Bronchial epithelial cell (primary cell): ENCODE data around the gene BTBD8. TPM values are rescaled to one million over a fixed set of nuclear protein-coding genes. Genes with fewer than 3 reads are reported as not detected.
A peak's percentile ranks its signal among the peaks of the same experiment; 100 is the strongest.

Experiments used
- DNase-seq: peaks from one replicate; pipeline ENCODE4 v3.0.0-alpha.2; 2010; ENCODE audit warnings: low read depth
- FAIRE-seq: peaks from 2 replicates; lab custom pipeline; 2011; peaks lifted over from hg19 to GRCh38; lab: Jason Lieb, UNC
- H3K27me3 ChIP-seq: 2 replicates; pipeline ENCODE4 v1.5.1; 2011; ENCODE audit warnings: low read length; ENCODE audit not compliant: control insufficient read depth, insufficient read depth
- H3K36me3 ChIP-seq: 2 replicates; pipeline ENCODE4 v1.5.1; 2011; ENCODE audit warnings: low read length; ENCODE audit not compliant: control insufficient read depth, insufficient read depth
- H3K4me3 ChIP-seq: 2 replicates; pipeline ENCODE4 v1.5.1; 2011; ENCODE audit warnings: mild to moderate bottlenecking, low read depth, low read length, control low read depth
- CTCF ChIP-seq: IDR thresholded peaks from 2 replicates; pipeline ENCODE4 v1.5.1; 2011; ENCODE audit warnings: mild to moderate bottlenecking, moderate library complexity, low read length, control low read depth, inconsistent platforms; ENCODE audit not compliant: insufficient read depth, severe bottlenecking
- total RNA-seq: library from RNA; depleted of rRNA; stranded (reverse); fragments of >200 nt; gene quantifications from 2 replicates; pipeline ENCODE4 v1.2.1, GENCODE V29; 2014

Gene BTBD8
- total RNA-seq, result 2.6 and 4.1 TPM in 2 replicates

- H3K27me3 ChIP-seq, result no peaks in the 10 kb centered on the region
- FAIRE-seq (no peak), DNase-seq (peak; percentile 60)
- peak; percentile 5 for TF ChIP-seq CTCF
- H3K36me3 ChIP-seq, result no peaks in the 10 kb centered on the region
- peak within 1 kb of the TSS; percentile 85 for H3K4me3 ChIP-seq
These were observed at the start of gene BTBD8 for GRCh38 chr1:92080128-92080985. BTBD8 (plus strand) TSS chr1:92080345; CDS start chr1:92080572, 227 bp downstream.

- FAIRE-seq (no peak), DNase-seq (peak; percentile 82)
- no peak for TF ChIP-seq CTCF
- H3K4me3 ChIP-seq, result no peak overlapping the region
- no peaks in the 10 kb centered on the region for H3K27me3 ChIP-seq
- no peaks in the 10 kb centered on the region for H3K36me3 ChIP-seq
These were observed 49.5 kb upstream of the BTBD8 start for GRCh38 chr1:92030656-92031107.

GRCh38 chr1:92031281-92032110 is 48.6 kb upstream of the BTBD8 start:
- no peak for FAIRE-seq
- TF ChIP-seq CTCF, result no peak
- no peak for DNase-seq
- H3K4me3 ChIP-seq, result no peak overlapping the region
- no peaks in the 10 kb centered on the region for H3K36me3 ChIP-seq
- H3K27me3 ChIP-seq, result no peaks in the 10 kb centered on the region

GRCh38 chr1:92037400-92037799 is 42.7 kb upstream of the BTBD8 start:
- DNase-seq, result no peak
- no peaks in the 10 kb centered on the region for H3K36me3 ChIP-seq
- FAIRE-seq, result no peak
- no peaks in the 10 kb centered on the region for H3K27me3 ChIP-seq
- TF ChIP-seq CTCF, result no peak
- no peak overlapping the region for H3K4me3 ChIP-seq

GRCh38 chr1:92038695-92039346 is 41.3 kb upstream of the BTBD8 start:
- Histone ChIP-seq H3K4me3 (no peak overlapping the region), H3K36me3 (no peaks in the 10 kb centered on the region), H3K27me3 (no peaks in the 10 kb centered on the region)
- no peak for TF ChIP-seq CTCF
- no peak for FAIRE-seq
- DNase-seq, result no peak
